HG03159 (cell line): ENCODE data around the gene WIZ.

ENCODE experiments used
- ATAC-seq: cut with Tn5 transposase; IDR thresholded peaks from one replicate; pipeline ENCODE4 v1.9.1; 2021; ENCODE audit warnings: mild to moderate bottlenecking, moderate library complexity; ENCODE audit not compliant: unreplicated experiment

Gene WIZ

DNA sequence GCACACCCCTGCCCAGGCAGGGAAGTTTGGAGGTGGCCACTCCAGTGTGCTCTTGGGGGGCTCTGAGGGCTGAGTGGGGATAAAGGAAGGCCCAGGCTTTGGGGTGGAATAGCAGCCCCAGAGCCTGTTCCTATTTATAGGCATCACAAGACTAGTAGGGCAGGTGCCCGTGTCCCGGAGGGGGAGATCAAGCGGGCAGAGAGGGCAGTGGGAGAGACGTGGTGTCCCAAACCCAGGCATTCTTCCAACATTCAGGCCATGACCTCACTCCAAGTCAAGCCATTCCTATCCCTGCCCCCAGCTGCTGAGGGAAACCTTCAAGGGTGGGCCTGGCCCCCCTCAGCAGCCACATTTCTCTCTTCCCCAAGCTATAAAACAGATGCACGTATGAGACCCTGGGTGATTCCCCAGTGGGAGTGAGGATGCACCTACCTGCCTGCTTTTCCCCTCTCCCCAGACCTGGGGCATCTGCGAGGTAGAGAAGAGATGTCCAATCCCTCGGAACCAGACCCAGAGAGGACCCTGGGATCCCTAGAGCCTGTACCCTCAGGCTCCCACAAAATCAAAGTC, 3.9 kb downstream of the WIZ start:
- ATAC-seq = no peak

DNA sequence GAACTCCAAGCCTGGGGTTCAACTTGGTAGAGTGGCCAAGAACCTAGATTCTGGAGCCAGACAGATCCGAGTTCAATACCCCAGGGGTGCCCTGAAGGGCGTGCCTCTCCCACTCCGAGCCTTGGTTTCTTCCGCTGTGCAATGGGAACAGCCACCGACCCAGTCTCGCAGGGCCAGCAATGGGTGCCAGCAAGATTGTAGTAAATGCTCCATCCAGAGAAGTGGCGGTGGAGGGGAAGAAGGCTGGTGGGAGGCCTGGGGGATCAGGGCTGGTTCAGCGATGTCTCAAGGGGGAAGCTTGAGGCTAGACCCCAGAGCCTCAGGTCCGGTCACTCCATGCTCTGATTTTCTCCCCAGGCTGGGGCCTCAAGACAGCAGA, 4.5 kb downstream of the WIZ start:
- no peak for ATAC-seq

DNA sequence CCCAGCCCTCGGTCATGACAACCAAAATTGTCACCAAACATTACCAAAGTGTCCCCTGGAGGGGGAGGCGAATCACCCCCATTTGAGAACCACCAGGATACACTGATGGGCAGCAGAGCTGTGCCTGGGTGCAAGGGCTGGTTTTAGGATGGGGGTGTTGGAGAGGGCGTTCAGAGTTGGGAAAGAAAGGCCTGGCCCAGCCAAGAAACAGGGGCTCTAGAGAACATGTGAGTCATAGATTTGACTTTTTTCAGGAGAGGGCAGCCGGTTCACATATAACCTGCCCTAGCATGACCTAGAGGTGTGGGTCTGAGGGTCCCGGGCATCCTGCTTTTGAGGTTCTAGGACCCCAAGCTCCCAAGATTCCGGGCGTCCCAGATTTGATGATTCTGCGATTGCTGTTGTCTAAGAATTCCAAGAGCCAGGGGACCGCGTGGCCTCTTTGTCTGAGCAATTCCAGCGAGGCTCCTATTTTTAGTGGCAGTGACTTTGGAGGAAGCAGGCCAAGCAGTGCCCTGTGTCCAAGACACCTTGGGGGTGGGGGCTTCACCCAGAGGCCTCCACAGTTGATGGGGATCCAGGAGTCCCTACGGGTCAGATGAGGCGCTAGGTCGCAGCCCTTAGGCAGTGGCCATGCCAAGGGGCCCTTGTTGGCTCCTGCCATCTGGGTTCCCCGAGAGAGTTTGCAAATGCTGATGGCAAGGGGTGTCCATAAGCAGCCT, 5.1 kb downstream of the WIZ start:
- ATAC-seq = no peak

DNA sequence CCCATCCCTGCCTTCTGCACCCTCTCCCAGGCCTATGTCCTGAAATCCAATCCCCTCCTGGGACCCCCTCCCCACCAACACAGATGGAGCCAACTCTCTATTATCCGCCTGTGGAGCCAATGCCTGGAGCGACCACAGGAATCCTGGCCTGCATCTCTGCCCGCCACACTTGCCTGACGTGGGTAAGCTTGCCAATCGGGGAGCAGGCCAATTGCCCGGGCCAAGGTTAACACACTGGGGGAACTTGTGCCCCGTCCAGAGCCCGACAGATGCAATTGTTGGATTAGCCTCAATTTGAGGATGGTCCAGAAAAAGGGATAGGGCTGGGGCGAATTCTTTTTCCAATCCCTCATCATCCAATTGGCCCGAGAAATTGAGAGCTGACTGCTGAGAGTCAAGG, 5.9 kb downstream of the WIZ start:
- no peak for ATAC-seq

DNA sequence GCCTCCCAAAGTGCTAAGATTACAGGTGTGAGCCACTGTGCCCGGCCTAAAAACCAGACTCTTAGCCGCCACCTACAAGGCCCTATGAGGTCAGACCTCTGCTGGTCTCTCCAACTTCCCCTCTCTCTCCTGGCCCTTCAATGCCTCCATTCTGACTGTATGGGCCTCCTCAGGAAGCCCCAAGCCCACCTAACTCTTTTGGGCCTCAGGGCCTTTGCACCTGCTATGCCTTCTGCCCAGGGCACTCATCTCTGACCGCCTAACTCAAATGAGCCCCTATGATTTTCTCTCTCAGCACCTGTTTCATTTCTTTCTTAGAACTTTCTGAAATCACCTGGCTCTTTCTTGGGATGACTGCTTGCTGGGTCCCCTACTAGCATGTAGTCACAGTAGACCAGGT, 6.4 kb downstream of the WIZ start:
- ATAC-seq = no peak

DNA sequence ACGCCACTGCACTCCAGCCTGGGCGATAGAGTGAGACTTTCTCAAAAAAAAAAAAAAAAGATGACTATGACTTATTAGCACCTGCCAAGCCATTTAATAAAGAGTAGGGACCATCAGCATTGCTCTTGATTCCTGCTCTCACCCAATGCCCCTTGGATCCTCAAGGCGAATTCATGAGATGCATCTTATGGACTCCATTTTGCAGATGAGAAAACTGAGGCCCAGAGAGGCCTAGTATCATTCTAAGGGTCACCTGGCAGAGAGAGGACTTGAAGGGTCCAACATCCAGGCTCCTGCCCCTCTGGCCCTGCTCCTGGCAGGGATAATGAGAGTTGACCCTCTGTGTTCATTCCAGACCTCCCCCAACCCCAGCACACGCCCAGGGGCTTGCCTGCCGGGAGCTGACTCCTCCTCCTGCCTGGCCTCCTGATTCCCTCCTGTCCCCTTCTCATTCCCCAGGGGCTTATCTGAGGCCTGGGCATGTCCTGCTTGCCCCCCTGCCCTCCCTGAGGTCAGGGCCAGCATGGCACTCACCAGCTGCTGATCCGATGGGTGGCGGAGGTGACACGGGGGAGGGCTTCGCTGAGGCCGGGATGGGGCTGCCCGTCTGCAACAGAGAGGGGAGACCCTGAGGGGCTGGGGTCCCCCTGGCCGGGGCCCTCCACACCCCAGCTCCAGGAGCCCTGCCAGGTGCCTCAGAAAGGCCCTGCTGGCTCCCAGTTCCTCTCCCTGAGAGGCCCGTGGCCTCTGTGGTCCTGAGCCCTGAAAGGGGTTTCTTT, 7.4 kb downstream of the WIZ start:
- no peak for ATAC-seq

DNA sequence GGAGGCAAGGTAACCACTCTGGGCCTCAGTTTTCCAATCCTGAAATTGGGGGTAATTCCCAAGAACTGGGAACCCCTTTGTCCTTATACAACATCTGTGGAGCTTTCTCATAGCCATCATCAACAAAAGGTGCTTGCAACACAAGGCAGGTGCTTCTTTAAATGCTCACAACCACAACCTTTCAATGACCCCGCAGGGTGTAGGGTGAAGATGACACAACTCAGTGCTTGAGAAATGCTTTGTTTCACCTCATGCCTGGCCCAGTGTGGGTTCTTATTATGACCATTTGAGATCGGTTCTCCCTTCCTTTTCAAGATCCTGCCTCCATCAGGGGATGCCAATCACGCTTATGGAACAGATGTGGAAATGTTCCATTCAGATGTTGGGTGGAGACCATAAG, 8.4 kb downstream of the WIZ start:
- no peak for ATAC-seq

DNA sequence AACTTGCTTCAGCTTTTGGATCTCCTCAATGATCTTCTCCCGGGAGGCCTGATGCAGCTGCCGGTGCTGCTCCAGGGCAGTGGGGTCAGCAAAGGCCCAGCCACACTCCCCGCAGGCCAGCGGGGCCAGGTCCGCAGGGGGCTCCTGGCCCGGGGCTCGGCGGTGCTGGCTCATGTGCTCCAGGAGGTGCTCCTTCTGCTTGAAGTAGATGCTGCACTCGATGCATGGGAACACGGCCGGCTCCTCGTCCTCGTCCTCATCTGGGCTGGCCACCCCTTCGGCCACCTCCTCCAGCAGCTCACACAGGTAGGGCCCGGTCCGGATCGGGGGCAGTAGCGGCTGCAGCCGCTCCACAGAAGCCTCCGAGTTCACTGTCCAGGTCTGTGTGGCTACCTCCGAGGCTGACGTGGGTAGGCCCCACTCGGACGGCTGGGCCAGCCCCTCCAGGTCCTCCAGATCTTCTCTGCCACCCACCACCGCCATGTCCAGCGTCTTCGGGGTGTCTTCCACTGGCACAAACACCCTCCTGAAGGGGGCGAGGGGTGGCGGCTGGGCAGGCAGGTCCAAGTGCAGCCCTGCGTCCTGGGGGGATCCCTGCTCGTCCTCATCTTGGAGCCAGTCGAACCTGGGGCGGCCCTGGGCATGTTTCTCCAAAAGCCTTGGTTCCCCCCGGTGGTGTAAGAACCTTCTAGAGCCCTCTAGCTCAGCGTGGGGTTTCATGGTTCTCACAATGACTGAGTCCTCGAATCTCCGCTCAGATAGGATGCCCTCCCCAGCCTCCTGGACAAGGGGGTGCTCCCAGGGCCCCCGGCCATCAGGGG, 9.7 kb downstream of the WIZ start:
- no peak for ATAC-seq

DNA sequence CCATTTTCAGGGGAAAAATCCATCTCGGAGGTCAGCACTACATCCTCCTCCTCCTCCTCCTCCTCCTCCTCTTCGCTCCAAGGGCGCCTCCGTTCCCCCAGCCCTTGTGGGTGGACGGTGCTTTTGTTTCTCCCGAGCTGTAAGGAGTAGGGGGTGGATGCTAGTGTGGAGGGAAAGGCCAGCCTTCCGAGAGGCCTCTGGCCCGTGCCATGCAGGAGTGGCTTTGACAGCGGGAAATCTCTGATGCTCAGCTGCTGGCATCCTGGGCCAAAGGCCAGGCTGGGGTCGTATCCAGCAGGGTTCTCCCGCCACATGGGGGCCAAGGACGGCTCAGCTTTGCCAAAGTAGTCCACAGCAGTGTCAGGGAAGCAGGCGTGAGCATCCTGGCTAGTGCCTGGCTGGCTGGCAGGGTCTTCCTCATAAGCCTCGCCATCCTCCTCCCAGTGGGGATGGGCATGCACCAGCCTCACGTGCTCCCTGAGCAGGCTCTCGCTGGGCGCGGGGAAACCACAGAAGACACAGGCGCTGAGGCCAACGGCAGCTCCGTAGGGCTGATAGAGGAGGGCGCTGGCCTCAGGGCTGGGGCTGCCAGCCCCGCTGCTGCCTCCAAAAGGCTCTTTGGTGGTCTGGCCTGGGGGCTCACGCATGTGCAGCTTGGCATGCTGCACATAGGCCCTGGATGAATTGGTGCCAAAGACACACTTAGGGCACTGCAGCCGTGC, 10.5 kb downstream of the WIZ start:
- no peak for ATAC-seq

DNA sequence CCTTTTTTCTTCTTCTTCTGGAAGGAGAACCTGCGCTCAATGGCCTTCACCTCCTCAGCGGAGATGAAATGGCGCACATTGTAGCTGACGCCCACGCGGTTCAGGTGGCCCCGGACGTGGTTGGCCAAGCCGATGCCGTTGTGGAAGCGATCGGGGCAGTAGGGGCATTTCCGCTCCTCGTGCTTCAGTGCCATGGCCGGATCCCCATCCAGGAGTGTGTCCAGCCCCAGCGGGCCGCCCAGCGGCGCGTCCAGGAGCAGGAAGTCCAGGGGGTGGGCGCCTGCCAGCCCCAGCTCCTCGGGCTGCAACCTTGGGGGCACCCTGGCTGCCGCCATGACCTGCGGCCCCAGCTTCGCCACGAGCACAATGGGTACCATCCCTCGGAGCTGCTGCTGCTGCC, 11.2 kb downstream of the WIZ start:
- ATAC-seq = no peak

DNA sequence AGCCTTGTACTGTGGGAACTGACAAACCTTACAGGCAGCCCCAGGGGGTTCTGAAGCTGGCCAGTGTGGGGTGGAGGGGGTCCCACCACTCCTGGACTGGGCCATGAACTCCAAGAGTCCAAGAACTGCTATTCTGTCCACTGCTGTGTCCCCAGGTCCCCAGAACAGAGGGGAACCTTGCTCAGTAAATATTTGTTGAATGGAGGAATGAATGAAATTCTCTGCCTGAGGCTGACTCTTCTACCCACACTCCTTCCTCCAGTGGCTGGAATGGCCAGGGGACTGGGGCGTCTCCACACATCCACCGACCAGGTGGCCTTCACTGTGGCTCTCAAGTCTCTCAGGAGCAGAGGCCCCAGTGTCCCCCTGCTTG, 11.6 kb downstream of the WIZ start:
- no peak for ATAC-seq

DNA sequence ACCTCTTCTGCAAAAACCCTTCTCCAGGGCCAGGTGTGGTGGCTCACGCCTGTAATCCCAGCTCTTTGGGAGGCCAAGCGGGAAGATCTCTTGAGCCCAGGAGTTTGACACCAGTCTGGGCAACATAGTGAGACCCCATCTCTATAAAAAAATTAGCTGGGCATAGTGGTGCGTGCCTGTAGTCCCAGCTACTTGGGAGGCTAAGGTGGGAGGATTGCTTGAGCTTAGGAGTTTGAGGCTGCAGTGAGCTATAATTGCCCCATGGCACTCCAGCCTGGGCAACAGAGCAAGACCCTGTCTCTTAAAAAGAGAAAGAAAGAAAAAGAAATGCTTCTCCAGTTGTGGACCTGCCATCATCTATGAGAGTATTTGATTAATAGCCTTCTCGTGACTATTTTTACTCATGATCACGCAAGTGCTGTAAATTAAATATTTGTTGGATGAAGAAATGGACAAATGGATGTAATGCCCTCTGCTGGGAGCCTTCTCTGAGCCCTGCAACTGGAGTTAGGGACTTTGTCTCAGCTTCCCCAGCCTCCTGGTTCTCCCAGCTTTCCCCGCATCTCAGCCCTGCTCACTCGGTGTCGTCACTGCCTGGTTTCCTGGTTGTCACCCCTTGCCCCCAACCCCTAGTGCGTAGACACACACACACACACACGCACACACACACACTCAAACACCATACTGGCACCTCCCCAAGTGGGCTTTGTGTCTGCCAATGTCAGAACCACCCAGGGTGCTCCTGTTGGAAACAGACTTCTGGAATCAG, 12.2 kb downstream of the WIZ start:
- ATAC-seq = no peak

DNA sequence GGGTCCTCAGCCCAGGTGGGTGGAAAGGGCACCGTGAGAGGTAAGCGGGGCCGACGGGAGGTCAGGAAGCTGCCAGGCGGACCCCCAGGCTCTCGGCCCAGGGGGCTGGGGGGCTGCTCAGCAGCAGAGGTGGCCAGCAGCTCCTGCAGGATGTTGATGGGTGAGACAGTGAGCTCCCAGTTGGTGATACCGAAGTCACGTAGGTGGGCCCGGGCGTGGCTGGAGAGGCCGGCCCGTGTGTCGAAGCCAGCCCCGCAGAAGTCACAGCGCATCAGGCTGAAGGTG, 13.0 kb downstream of the WIZ start:
- no peak for ATAC-seq

DNA sequence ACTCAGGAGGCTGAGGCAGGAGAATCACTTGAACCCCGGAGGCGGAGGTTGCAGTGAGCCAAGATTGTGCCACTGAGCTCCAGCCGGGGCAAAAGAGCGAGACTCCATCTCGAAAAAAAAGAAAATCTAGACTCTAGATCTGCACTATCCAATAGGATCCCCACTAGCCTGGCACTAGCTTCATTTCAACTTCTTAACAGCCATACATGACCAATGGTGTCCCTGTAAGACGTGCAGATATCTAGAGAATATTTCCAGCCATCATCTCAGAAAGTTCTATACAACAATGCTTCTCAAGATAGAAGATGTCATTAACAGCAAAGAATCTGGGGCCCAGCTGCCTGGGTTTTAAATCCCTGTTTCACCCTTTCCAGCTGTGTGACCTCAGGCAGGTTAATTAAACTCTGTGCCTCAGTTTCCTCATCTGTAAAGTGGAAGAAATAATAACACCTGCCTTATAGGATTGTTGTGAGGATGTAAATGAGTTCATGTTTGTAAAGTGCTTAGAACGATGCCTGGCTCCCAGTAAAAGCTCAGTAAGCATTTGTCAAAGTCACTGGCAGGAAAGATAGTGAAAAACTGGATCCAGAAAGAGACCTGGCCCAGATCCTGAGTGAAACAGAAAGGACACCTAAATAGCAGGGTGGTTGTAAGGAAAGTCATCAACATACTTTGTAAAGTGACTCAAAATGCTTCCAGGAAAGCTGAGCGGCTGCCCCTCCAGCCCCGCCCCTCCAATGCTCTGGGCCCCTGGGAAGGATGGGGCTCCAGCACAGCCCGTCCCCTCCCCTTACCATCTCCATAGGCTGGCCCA, 13.5 kb downstream of the WIZ start:
- no peak for ATAC-seq

DNA sequence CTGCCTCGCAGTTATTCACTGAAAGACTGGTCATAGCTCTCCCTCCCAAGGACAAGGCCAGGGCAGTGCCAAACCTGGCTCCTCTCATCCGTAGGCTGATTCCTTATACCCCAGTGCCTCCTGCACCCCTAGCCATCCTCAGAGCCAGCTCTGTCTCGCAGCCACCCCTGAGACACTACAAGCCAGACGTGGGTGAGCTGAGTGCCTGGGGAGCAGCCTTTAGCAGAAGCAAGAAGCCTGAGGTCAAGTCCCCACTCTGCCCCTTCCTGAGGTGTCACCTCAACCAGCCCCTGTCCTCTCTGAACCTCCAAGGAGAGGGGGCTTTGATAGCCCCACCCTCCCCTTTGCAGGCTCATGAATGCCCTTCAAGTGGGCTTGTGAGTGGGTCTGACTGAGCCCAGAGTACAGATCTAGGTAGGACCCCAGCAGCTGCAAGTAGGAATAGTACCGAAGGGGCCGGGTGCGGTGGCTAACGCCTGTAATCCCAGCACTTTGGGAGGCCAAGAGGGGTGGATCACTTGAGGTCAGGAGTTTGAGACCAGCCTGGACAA, 16.2 kb downstream of the WIZ start:
- ATAC-seq = no peak

DNA sequence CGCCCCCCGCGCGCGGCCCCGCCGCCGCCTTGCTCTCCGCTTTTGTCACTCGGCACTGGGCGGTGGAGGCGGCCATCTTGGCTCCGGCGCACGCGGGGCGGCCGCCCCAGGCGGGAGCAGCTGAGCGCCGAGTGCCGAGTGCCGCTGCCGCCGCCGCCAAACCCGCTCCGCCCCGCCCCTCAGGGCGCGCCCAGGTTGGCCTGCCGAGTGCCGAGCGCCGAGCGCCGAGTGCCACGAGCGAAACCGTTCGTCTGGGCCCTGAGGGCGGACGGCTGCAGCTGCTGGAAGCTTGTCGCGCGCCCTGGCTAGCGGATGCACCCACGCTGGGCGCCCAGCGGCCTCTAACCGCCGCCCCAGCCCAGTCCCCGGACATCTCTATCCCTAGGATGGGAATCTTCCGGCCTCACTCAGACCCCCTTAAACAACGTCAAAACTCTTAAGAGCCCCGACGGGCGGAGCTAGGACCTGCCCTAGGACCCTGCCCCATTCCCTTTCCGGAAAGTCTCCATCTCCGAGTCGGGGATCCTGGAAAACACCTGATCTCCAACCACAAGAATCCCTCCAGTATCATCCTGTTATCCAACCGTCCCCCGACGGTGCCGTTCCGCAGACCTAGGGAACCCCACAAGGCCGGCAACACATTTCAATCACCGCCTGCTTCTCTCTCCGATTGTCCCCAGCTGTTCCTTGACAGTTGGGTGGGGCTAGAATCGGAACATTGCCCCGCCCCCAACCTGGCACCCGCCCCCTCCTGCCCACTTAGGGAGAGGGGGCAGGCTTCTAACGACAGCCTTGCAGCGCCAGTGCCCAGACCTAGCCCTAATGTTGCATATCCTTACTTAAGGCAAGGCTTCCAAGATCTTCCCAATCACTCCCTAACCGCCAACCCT, 16.9 kb downstream of the WIZ start:
- ATAC-seq = peak; percentile 68

DNA sequence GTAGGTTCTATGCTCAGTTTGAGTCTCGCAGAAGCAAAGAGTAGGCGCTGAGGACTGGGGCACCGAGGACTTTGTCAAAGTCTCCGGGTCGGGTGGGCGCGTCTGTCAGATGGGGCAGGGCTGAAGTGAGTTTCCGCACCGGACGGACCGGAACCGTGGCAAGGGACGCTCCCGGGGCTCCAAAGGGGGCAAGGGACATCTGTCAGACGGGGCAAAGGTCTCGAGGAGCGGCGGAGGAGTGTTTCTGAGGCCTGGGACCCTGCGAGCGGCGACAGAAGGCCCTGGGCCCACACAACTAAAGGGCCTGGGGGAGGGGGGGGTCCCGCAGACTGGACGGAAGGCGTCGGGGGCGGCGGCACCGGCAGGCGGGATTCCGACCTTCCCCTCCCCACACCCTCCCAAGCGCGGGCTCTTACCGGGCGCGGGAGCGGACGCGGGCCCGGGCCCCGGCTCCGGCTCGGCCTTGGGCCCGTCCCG, 17.7 kb downstream of the WIZ start:
- ATAC-seq = peak; percentile 7

DNA sequence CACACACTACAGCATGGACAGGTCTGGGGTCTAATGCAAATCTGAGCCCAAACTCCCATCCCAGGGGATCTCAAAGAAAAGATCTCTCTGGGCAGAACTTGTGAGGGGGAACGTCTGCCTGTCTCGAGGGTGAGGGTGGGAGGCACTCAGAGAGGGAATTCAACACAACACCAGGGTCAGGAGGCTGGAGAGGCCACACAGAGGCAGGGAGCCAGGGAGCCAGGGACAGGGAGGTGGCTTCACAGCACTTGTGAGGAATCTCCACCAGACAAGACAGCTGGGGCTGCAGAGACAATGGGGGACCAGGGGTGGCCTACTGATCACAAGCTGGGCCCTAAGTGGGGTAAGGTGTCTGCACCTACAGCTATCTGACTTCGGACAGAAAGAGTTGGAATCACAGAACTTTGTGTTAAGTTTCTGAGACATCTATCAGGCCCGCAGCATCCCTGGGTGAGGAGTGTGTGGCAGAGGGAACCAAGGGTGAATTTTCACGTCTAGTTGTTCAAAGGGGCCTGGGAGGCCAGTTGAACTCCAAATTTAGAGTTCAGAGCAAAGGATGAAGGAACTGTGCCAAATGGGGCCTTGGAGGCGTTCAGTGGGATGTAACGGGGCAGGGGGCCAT, 18.2 kb downstream of the WIZ start:
- ATAC-seq = no peak
